GM20000 (cell line): ENCODE data around the gene NANOS2.

ENCODE experiments used
- DNase-seq: peaks from one replicate; pipeline ENCODE4 v3.0.0; 2012; ENCODE audit warnings: low spot score
- CTCF ChIP-seq: IDR thresholded peaks from 2 replicates; pipeline ENCODE4 v1.5.1; 2012; ENCODE audit warnings: mild to moderate bottlenecking, control low read depth; ENCODE audit errors: extremely low read depth, missing control alignments

The NANOS2 gene

GRCh38 chr19:45913874-45914830 is at the start of gene NANOS2:
Gene NANOS2 (minus strand): TSS chr19:45914778. CDS start chr19:45914693, 85 bp downstream.
- DNase-seq, result no peak
- no peak for TF ChIP-seq CTCF

GRCh38 chr19:45962021-45962420 is 47.4 kb upstream of the NANOS2 start:
- DNase-seq, result no peak
- no peak for TF ChIP-seq CTCF

GRCh38 chr19:45960595-45961235 is 46.1 kb upstream of the NANOS2 start:
- no peak for DNase-seq
- TF ChIP-seq CTCF, result no peak

GRCh38 chr19:45959517-45960025 is 45.0 kb upstream of the NANOS2 start:
- TF ChIP-seq CTCF, result no peak
- DNase-seq, result no peak

GRCh38 chr19:45958769-45959516 is 44.4 kb upstream of the NANOS2 start:
- no peak for TF ChIP-seq CTCF
- DNase-seq, result no peak

GRCh38 chr19:45958320-45958719 is 43.7 kb upstream of the NANOS2 start:
- no peak for DNase-seq
- TF ChIP-seq CTCF, result no peak
